Hepatocyte (in vitro differentiated cells): ENCODE measurements around the gene SMAP1. TPM values are rescaled to one million over a fixed set of nuclear protein-coding genes. Genes with fewer than 3 reads are reported as not detected.
A peak's percentile ranks its signal among the peaks of the same experiment; 100 is the strongest.

Source experiments
- DNase-seq: peaks from one replicate; pipeline ENCODE4 v3.0.0-alpha.2; 2016; ENCODE audit warnings: low spot score
- H2AFZ ChIP-seq: fragments of 200-600 bp; sonication (generic); 2 replicates; pipeline ENCODE4 v1.6.0; 2016; ENCODE audit warnings: antibody characterized with exemption, mild to moderate bottlenecking
- H3K27ac ChIP-seq: fragments of 200-600 bp; sonication (generic); 2 replicates; pipeline ENCODE4 v1.5.1; 2016; ENCODE audit warnings: mild to moderate bottlenecking
- H3K27me3 ChIP-seq: fragments of 200-600 bp; sonication (generic); 2 replicates; pipeline ENCODE4 v1.6.1; 2016
- H3K36me3 ChIP-seq: fragments of 200-600 bp; sonication (generic); replicated peaks from 2 replicates; pipeline ENCODE4 v1.5.1; 2016; ENCODE audit warnings: low read depth; ENCODE audit not compliant: insufficient read depth
- H3K4me1 ChIP-seq: fragments of 200-600 bp; sonication (generic); 2 replicates; pipeline ENCODE4 v1.5.1; 2016; ENCODE audit warnings: mild to moderate bottlenecking, moderate library complexity; ENCODE audit not compliant: insufficient read depth
- H3K4me2 ChIP-seq: fragments of 200-600 bp; sonication (generic); 2 replicates; pipeline ENCODE4 v1.6.0; 2016
- H3K4me3 ChIP-seq: fragments of 200-600 bp; sonication (generic); 2 replicates; pipeline ENCODE4 v1.5.1; 2016; ENCODE audit warnings: mild to moderate bottlenecking
- H3K79me2 ChIP-seq: fragments of 200-600 bp; sonication (generic); 2 replicates; pipeline ENCODE4 v1.6.0; 2017; ENCODE audit warnings: mild to moderate bottlenecking
- H3K9me2 ChIP-seq: fragments of 200-600 bp; sonication (generic); replicated peaks from 2 replicates; pipeline ENCODE4 v1.6.0; 2017; ENCODE audit warnings: mild to moderate bottlenecking; ENCODE audit not compliant: insufficient read depth
- H3K9me3 ChIP-seq: fragments of 200-600 bp; sonication (generic); 2 replicates; pipeline ENCODE4 v1.5.1; 2016; ENCODE audit warnings: low read depth, mild to moderate bottlenecking
- H4K20me1 ChIP-seq: fragments of 200-600 bp; sonication (generic); 2 replicates; pipeline ENCODE4 v1.6.0; 2016; ENCODE audit warnings: mild to moderate bottlenecking; ENCODE audit not compliant: insufficient read depth, poor library complexity, severe bottlenecking
- EZH2 ChIP-seq: fragments of 200-600 bp; sonication (generic); IDR thresholded peaks from 2 replicates; pipeline ENCODE4 v1.6.1; 2016; ENCODE audit warnings: antibody characterized with exemption, mild to moderate bottlenecking, borderline replicate concordance
- EZH2phosphoT487 ChIP-seq: fragments of 200-600 bp; sonication (generic); IDR thresholded peaks from one replicate; pipeline ENCODE4 v1.6.1; 2018; ENCODE audit warnings: antibody characterized with exemption, mild to moderate bottlenecking, low read depth, moderate library complexity; ENCODE audit not compliant: unreplicated experiment, severe bottlenecking
- WGBS: methylation state at CpG from one replicate; pipeline ENCODE4 v1.1.6; 2016; ENCODE audit warnings: low lambda C conversion rate; ENCODE audit errors: missing lambda C conversion rate; 5-methylcytosine and 5-hydroxymethylcytosine counted together
- polyA plus RNA-seq: library from polyadenylated mRNA; unstranded; fragments of >200 nt; fragmentation: Nextera tagmentation; extraction: Ambion mirVana; gene quantifications from 2 replicates; pipeline ENCODE4 v1.2.1, GENCODE V29; 2016
- total RNA-seq: library from RNA; depleted of rRNA; stranded (reverse); fragments of >200 nt; gene quantifications from 2 replicates; pipeline ENCODE4 v1.2.3, GENCODE V29; 2014
- TF ChIP-seq, protein P1 (sequence below): fragments of 200-600 bp; sonication (generic); IDR thresholded peaks from 2 replicates; pipeline ENCODE4 v1.5.1; 2016; ENCODE audit warnings: antibody characterized with exemption, mild to moderate bottlenecking; ENCODE audit not compliant: poor library complexity

Gene SMAP1
- total and polyA plus RNA-seq, 2 experiments from 2014 or later = 28.2 to 42.4 TPM

GRCh38 chr6:70666706-70667105, 977 bp upstream of the SMAP1 start:
- peak overlapping the region; percentile 94 for H2AFZ ChIP-seq
- H3K4me2 ChIP-seq = peak overlapping the region; percentile 79
- H3K4me3 ChIP-seq = no peak overlapping the region
- no peaks in the 10 kb centered on the region for H3K36me3 ChIP-seq
- H3K9me3 ChIP-seq = no peaks in the 10 kb centered on the region
- H3K27ac ChIP-seq = peak overlapping the region; percentile 97
- peaks cover 22% of the 10 kb centered on the region for H4K20me1 ChIP-seq
- TF ChIP-seq EZH2 (no peak), EZH2phosphoT487 (no peak)
- TF ChIP-seq, protein P1, sequence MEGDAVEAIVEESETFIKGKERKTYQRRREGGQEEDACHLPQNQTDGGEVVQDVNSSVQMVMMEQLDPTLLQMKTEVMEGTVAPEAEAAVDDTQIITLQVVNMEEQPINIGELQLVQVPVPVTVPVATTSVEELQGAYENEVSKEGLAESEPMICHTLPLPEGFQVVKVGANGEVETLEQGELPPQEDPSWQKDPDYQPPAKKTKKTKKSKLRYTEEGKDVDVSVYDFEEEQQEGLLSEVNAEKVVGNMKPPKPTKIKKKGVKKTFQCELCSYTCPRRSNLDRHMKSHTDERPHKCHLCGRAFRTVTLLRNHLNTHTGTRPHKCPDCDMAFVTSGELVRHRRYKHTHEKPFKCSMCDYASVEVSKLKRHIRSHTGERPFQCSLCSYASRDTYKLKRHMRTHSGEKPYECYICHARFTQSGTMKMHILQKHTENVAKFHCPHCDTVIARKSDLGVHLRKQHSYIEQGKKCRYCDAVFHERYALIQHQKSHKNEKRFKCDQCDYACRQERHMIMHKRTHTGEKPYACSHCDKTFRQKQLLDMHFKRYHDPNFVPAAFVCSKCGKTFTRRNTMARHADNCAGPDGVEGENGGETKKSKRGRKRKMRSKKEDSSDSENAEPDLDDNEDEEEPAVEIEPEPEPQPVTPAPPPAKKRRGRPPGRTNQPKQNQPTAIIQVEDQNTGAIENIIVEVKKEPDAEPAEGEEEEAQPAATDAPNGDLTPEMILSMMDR = no peak
- WGBS = 95% methylated on average over 6 of the region's 6 CpGs
- peaks cover 31% of the 10 kb centered on the region for H3K79me2 ChIP-seq
- no peaks in the 10 kb centered on the region for H3K27me3 ChIP-seq
- DNase-seq = no peak
- peaks cover 17% of the 10 kb centered on the region for H3K4me1 ChIP-seq
- no peaks in the 10 kb centered on the region for H3K9me2 ChIP-seq

- 25% methylated on average over 10 of the region's 15 CpGs for WGBS
- DNase-seq = no peak
- TF ChIP-seq EZH2 = no peak
- TF ChIP-seq, protein P1 = no peak
- TF ChIP-seq EZH2phosphoT487 = no peak
Observed at GRCh38 chr6:70667256-70667710, 400 bp upstream of the SMAP1 start.

GRCh38 chr6:70668499-70668812, 773 bp downstream of the SMAP1 start:
- Histone ChIP-seq H3K9me3 (no peaks in the 10 kb centered on the region), H3K27me3 (no peaks in the 10 kb centered on the region), H3K36me3 (no peaks in the 10 kb centered on the region), H3K4me1 (peaks cover 23% of the 10 kb centered on the region), H3K9me2 (no peaks in the 10 kb centered on the region), H2AFZ (peak overlapping the region; percentile 71), H3K4me3 (peak overlapping the region; percentile 93), H3K79me2 (peaks cover 48% of the 10 kb centered on the region), H3K27ac (peak overlapping the region; percentile 97), H4K20me1 (peaks cover 36% of the 10 kb centered on the region), H3K4me2 (peak overlapping the region; percentile 87)
- WGBS = 1% methylated on average over 8 of the region's 8 CpGs
- TF ChIP-seq, protein P1 = no peak
- no peak for TF ChIP-seq EZH2
- no peak for TF ChIP-seq EZH2phosphoT487
- no peak for DNase-seq

More at GRCh38 chr6:70667256-70667710, 400 bp upstream of the SMAP1 start:
- Histone ChIP-seq H3K4me3 (peak overlapping the region; percentile 32), H3K79me2 (peaks cover 36% of the 10 kb centered on the region), H3K9me3 (no peaks in the 10 kb centered on the region), H3K4me1 (peaks cover 17% of the 10 kb centered on the region), H3K27me3 (no peaks in the 10 kb centered on the region), H3K4me2 (peak overlapping the region; percentile 79), H4K20me1 (peaks cover 27% of the 10 kb centered on the region), H3K27ac (peak overlapping the region; percentile 97), H3K9me2 (no peaks in the 10 kb centered on the region), H3K36me3 (no peaks in the 10 kb centered on the region), H2AFZ (peak overlapping the region; percentile 94)

- 52% methylated on average over 4 of the region's 4 CpGs for WGBS
- H3K4me2 ChIP-seq = peak overlapping the region; percentile 87
- peak overlapping the region; percentile 97 for H3K27ac ChIP-seq
- TF ChIP-seq, protein P1 = no peak
- TF ChIP-seq EZH2phosphoT487 = no peak
- TF ChIP-seq EZH2 = no peak
- H3K4me3 ChIP-seq = peak overlapping the region; percentile 93
- peaks cover 43% of the 10 kb centered on the region for H4K20me1 ChIP-seq
- no peaks in the 10 kb centered on the region for H3K9me2 ChIP-seq
- peaks cover 23% of the 10 kb centered on the region for H3K4me1 ChIP-seq
- no peaks in the 10 kb centered on the region for H3K36me3 ChIP-seq
- H3K27me3 ChIP-seq = no peaks in the 10 kb centered on the region
- H3K79me2 ChIP-seq = peaks cover 55% of the 10 kb centered on the region
- DNase-seq = peak; percentile 52
- no peak overlapping the region for H2AFZ ChIP-seq
- H3K9me3 ChIP-seq = no peaks in the 10 kb centered on the region
Observed at GRCh38 chr6:70669133-70669532, 1.4 kb downstream of the SMAP1 start.
